Measurements from ENCODE around the gene GMPR2.

GMPR2 gene

GRCh38 chr14:24232645-24233537, at the start of gene GMPR2:
Gene GMPR2, plus strand, starts transcription at chr14:24232929. Its CDS starts 325 bp downstream, at chr14:24233254.
- TF ChIP-seq, protein P1, sequence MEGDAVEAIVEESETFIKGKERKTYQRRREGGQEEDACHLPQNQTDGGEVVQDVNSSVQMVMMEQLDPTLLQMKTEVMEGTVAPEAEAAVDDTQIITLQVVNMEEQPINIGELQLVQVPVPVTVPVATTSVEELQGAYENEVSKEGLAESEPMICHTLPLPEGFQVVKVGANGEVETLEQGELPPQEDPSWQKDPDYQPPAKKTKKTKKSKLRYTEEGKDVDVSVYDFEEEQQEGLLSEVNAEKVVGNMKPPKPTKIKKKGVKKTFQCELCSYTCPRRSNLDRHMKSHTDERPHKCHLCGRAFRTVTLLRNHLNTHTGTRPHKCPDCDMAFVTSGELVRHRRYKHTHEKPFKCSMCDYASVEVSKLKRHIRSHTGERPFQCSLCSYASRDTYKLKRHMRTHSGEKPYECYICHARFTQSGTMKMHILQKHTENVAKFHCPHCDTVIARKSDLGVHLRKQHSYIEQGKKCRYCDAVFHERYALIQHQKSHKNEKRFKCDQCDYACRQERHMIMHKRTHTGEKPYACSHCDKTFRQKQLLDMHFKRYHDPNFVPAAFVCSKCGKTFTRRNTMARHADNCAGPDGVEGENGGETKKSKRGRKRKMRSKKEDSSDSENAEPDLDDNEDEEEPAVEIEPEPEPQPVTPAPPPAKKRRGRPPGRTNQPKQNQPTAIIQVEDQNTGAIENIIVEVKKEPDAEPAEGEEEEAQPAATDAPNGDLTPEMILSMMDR (IDR thresholded peaks at IDR 0.05; ENCODE audit: borderline replicate concordance, control extremely low read depth, extremely low read depth, insufficient read depth, missing control alignments), result no peak
- in situ Hi-C loops (cut with MboI; ENCODE audit: low sequenced_read_pairs, unreplicated experiment), result no loop called here
- DNase-seq (ENCODE audit: low spot score), result no peak

GRCh38 chr14:24183014-24183481, 49.7 kb upstream of the GMPR2 start:
- TF ChIP-seq, protein P1 (IDR thresholded peaks at IDR 0.05; ENCODE audit: borderline replicate concordance, control extremely low read depth, extremely low read depth, insufficient read depth, missing control alignments), result no peak
- no peak for DNase-seq (ENCODE audit: low spot score)
- in situ Hi-C loops (cut with MboI; ENCODE audit: low sequenced_read_pairs, unreplicated experiment), result no loop called here

GRCh38 chr14:24184104-24184970, 48.4 kb upstream of the GMPR2 start:
- no peak for DNase-seq (ENCODE audit: low spot score)
- in situ Hi-C loops (cut with MboI; ENCODE audit: low sequenced_read_pairs, unreplicated experiment), result no loop called here

DNA sequence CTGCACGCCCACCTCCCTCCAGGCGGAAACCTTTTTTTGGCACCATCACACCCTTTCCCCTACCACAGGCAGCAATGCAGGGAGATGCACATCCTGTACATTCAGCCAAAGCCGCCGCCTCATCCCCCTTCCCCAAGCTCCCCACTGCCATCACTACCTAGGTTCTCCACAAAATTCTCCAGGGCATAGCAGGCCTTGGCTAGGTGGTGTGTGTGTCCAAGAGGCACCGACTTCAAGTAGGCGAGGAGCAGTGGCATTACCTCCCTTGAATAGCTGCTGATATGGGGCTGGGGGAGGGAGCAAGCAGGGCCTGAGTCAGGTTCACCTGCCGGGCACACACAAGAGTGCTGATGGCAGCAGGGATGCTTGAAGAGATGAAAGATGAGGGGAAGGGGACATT, 47.7 kb upstream of the GMPR2 start:
- TF ChIP-seq, protein P1 (IDR thresholded peaks at IDR 0.05; ENCODE audit: borderline replicate concordance, control extremely low read depth, extremely low read depth, insufficient read depth, missing control alignments), result no peak
- in situ Hi-C loops (cut with MboI; ENCODE audit: low sequenced_read_pairs, unreplicated experiment), result no loop called here
- DNase-seq (ENCODE audit: low spot score), result no peak

More at GRCh38 chr14:24184104-24184970, 48.4 kb upstream of the GMPR2 start:
- TF ChIP-seq, protein P1 (IDR thresholded peaks at IDR 0.05; ENCODE audit: borderline replicate concordance, control extremely low read depth, extremely low read depth, insufficient read depth, missing control alignments), result no peak

GRCh38 chr14:24185741-24186140, 47.0 kb upstream of the GMPR2 start:
- no peak for DNase-seq (ENCODE audit: low spot score)
- TF ChIP-seq, protein P1 (IDR thresholded peaks at IDR 0.05; ENCODE audit: borderline replicate concordance, control extremely low read depth, extremely low read depth, insufficient read depth, missing control alignments), result no peak
- in situ Hi-C loops (cut with MboI; ENCODE audit: low sequenced_read_pairs, unreplicated experiment), result no loop called here

- TF ChIP-seq, protein P1 (IDR thresholded peaks at IDR 0.05; ENCODE audit: borderline replicate concordance, control extremely low read depth, extremely low read depth, insufficient read depth, missing control alignments), result no peak
- in situ Hi-C loops (cut with MboI; ENCODE audit: low sequenced_read_pairs, unreplicated experiment), result no loop called here
- DNase-seq (ENCODE audit: low spot score), result no peak
Measured at GRCh38 chr14:24186831-24187538, 45.7 kb upstream of the GMPR2 start.
